Measurements from ENCODE around the gene EYA3. TPM values are rescaled to one million over a fixed set of nuclear protein-coding genes. Genes with fewer than 3 reads are reported as not detected.

The EYA3 gene
- total and polyA plus RNA-seq, 2 of the 4 experiments (the other 2 are of a cell fraction): 9.1 to 17.6 TPM

GRCh38 chr1:28102189-28102588, 13.8 kb upstream of the EYA3 start:
- no peak overlapping the region for H3K9ac ChIP-seq (ENCODE audit: low read depth, low read length)
- H2BK5ac ChIP-seq (ENCODE audit: low read depth, low read length, poor library complexity, severe bottlenecking): no peak overlapping the region
- WGBS, 2 experiments (ENCODE audit: extremely low coverage in 2 of 2, insufficient read length in 1 of 2): no CpG with 5 or more reads among the region's 1 CpG
- ChIA-PET POLR2A (ENCODE audit: unreplicated experiment) (no interaction called here), CTCF (interaction anchor here (0.6 to 1.4 kb wide), 3 partner anchors 11 to 80 kb away, joined by 3 to 4 read pairs (median 3); no protein-coding TSS in a partner anchor)
- no peak overlapping the region for H2BK20ac ChIP-seq (ENCODE audit: low read depth, low read length)
- no peak overlapping the region for H3K27ac ChIP-seq (ENCODE audit: insufficient read depth, low read length)
- no peak overlapping the region for H3K4ac ChIP-seq (ENCODE audit: low read depth, low read length)
- no peak overlapping the region for H3K14ac ChIP-seq (replicated peaks; ENCODE audit: low read depth, low read length)
- ATAC-seq (ENCODE audit: low read depth) (no peak), DNase-seq (no peak)
- H3K27me3 ChIP-seq (ENCODE audit: control insufficient read depth, insufficient read depth, low read length): no peaks in the 10 kb centered on the region
- no peak overlapping the region for H3K56ac ChIP-seq (ENCODE audit: extremely low read depth, insufficient read depth, low read length)
- H4K8ac ChIP-seq (ENCODE audit: low read depth in 2 of 2, low read length in 2 of 2): no peak overlapping the region
- H2BK15ac ChIP-seq (ENCODE audit: low read depth, low read length): no peak overlapping the region
- no peak overlapping the region for H2AK9ac ChIP-seq (replicated peaks; ENCODE audit: low read depth, low read length, poor library complexity)
- no peak for TF ChIP-seq MAZ (IDR thresholded peaks at IDR 0.05; ENCODE audit: borderline replicate concordance, low read depth, low read length)
- TF ChIP-seq BHLHE40 (IDR thresholded peaks at IDR 0.05; ENCODE audit: low read depth, low read length): no peak
- no peak for TF ChIP-seq ELK1 (IDR thresholded peaks at IDR 0.05; ENCODE audit: borderline replicate concordance, low read depth, low read length)
- TF ChIP-seq USF2 (IDR thresholded peaks at IDR 0.05; ENCODE audit: low read depth, low read length): no peak
- no peak for TF ChIP-seq RFX5 (IDR thresholded peaks at IDR 0.05; ENCODE audit: low read depth, low read length)
- no peak for TF ChIP-seq NFE2L2 (IDR thresholded peaks at IDR 0.05; ENCODE audit: low read depth, low read length)
- TF ChIP-seq MXI1 (IDR thresholded peaks at IDR 0.05; ENCODE audit: borderline replicate concordance, low read depth, low read length): no peak
- no peak for TF ChIP-seq RCOR1 (IDR thresholded peaks at IDR 0.05; ENCODE audit: insufficient replicate concordance, low read length)
- TF ChIP-seq POLR2A (IDR thresholded peaks at IDR 0.05; ENCODE audit: low read depth, low read length): no peak
- no peak for TF ChIP-seq MAFK (IDR thresholded peaks at IDR 0.05; ENCODE audit: low read depth, low read length)
- no peak for TF ChIP-seq FOS (IDR thresholded peaks at IDR 0.05; ENCODE audit: low read depth, low read length)
- TF ChIP-seq CTCF (conservative IDR thresholded peaks at IDR 0.05; ENCODE audit: low read depth, low read length): no peak
- TF ChIP-seq RAD21 (IDR thresholded peaks at IDR 0.05; ENCODE audit: low read length): no peak
- no peak for TF ChIP-seq CEBPB (IDR thresholded peaks at IDR 0.05; ENCODE audit: low read depth, low read length)
- no peak for TF ChIP-seq CHD1 (IDR thresholded peaks at IDR 0.05; ENCODE audit: low read depth, low read length)
- no peak for TF ChIP-seq SMC3 (IDR thresholded peaks at IDR 0.05; ENCODE audit: low read depth, low read length)
- H2AFZ ChIP-seq (replicated peaks; ENCODE audit: low read length, poor library complexity): no peak overlapping the region
- H4K20me1 ChIP-seq (ENCODE audit: insufficient read depth, low read length): no peaks in the 10 kb centered on the region
- no TSS peak for BruUV-seq (replicated peaks)
- no peak overlapping the region for H2AK5ac ChIP-seq (ENCODE audit: low read depth, low read length)
- no peak overlapping the region for H3K4me3 ChIP-seq (ENCODE audit: insufficient read depth, low read depth, low read length)
- no peak overlapping the region for H3K18ac ChIP-seq (ENCODE audit: low read depth, low read length)
- no peak overlapping the region for H3K4me2 ChIP-seq (ENCODE audit: low read depth, low read length)
- peaks cover 8% of the 10 kb centered on the region for H3K4me1 ChIP-seq (ENCODE audit: control insufficient read depth, insufficient read depth, low read length)
- H3K9me1 ChIP-seq (ENCODE audit: insufficient read depth, low read length): peaks cover 14% of the 10 kb centered on the region
- H4K5ac ChIP-seq (ENCODE audit: low read depth, low read length): no peak overlapping the region
- H4K91ac ChIP-seq (ENCODE audit: insufficient read depth, low read depth, low read length): no peak overlapping the region
- no peaks in the 10 kb centered on the region for H3K79me1 ChIP-seq (ENCODE audit: low read depth in 1 of 2, low read length in 2 of 2)
- in situ Hi-C loops (cut with MboI; ENCODE audit: low sequenced_read_pairs) (no loop called here), dilution Hi-C loops (cut with HindIII; ENCODE audit: low sequenced_read_pairs, unreplicated experiment) (no loop called here), intact Hi-C loops (cut with micrococcal nuclease) (no loop called here)
- no peak overlapping the region for H3K23ac ChIP-seq (ENCODE audit: low read depth, low read length)
- no peak overlapping the region for H2BK120ac ChIP-seq (ENCODE audit: low read depth, low read length)
- H3K36me3 ChIP-seq (ENCODE audit: control insufficient read depth, insufficient read depth, low read length): no peaks in the 10 kb centered on the region
- no peaks in the 10 kb centered on the region for H3K9me3 ChIP-seq (ENCODE audit: control insufficient read depth, insufficient read depth, low read length)

Measured in IMR-90 (cell line).